ENCODE results near the gene FAF1. TPM values are rescaled to one million over a fixed set of nuclear protein-coding genes. Genes with fewer than 3 reads are reported as not detected.

FAF1 gene
- total and polyA plus RNA-seq, 2 of the 8 experiments (the other 6 are each of a cell fraction or from before 2014, with no cell fraction given): 10.8 to 65.9 TPM

GRCh38 chr1:50983219-50983802 is 23.2 kb upstream of the FAF1 start (continued):
- TF ChIP-seq CHD7 (IDR thresholded peaks at IDR 0.05; ENCODE audit: insufficient replicate concordance, low read length): no peak
- no peak for TF ChIP-seq PHF8 (conservative IDR thresholded peaks at IDR 0.05; ENCODE audit: low read depth, low read length)
- TF ChIP-seq POLR2AphosphoS5 (IDR thresholded peaks at IDR 0.05; ENCODE audit: low read depth, low read length): no peak
- no peak for TF ChIP-seq SIN3A (conservative IDR thresholded peaks at IDR 0.05 in 1 of 2, IDR thresholded peaks at IDR 0.05 in 1 of 2; ENCODE audit: low read depth in 1 of 2, low read length in 2 of 2)
- no peak for TF ChIP-seq EZH2 (IDR thresholded peaks at IDR 0.05; ENCODE audit: low read depth, low read length, severe bottlenecking)
- TF ChIP-seq E2F6 (IDR thresholded peaks at IDR 0.05): no peak
- no peak for TF ChIP-seq RBBP5 (IDR thresholded peaks at IDR 0.05; ENCODE audit: borderline replicate concordance, low read depth, low read length)
- TF ChIP-seq EP300 (IDR thresholded peaks at IDR 0.05; ENCODE audit: borderline replicate concordance in 1 of 2, low read depth in 2 of 2, low read length in 2 of 2): no peak
- no peak for TF ChIP-seq TEAD4 (IDR thresholded peaks at IDR 0.05; ENCODE audit: low read depth, low read length)
- TF ChIP-seq JUND (IDR thresholded peaks at IDR 0.05; ENCODE audit: low read length): no peak

Data from H1 (cell line).